ENCODE measurements around the gene HIRA.
"Not testable (repeated sequence)": the region's sequence is repeated elsewhere in the genome, so short reads cannot be mapped to it uniquely, and the experiment has no call there.

The HIRA gene

DNA sequence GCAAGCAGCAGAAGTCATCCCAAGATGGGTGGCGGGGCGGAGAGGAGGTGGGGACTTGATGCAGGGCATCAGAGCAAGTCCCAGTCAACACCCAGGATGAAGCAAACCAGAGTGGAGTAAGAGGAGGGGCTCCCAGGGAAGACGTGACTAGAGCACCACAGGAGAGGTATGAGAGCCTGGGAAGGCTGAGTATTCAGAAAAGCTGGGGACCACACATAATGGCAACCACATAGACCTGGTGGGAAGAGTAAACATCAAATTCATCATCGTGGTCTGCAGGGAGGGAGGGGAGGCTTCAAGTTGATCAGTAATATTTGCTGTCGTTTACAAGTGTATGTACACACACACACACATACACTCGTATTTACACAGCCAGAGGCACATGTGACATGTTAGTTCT is 79.3 kb downstream of the HIRA start:
- no peak for DNase-seq

DNA sequence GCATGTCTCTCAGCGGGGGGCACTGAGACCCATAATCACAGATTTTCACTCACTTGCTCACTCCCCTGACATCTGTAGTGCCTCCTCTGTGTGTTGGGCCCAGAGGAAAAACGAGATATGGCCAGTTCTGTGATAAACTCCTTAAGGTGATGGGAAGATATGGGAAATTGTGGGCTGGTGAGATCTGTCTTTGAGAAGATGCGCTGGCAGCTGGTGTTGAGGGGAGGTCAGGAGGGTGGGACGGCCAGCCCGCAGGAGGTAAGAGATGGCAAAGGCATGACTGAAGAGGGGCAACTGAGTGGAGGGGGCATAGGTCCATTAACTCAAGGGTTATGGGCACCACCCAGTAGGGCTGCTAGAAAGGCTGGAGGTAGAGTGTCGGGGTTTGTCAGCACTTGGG is 79.9 kb downstream of the HIRA start:
- no peak for DNase-seq

DNA sequence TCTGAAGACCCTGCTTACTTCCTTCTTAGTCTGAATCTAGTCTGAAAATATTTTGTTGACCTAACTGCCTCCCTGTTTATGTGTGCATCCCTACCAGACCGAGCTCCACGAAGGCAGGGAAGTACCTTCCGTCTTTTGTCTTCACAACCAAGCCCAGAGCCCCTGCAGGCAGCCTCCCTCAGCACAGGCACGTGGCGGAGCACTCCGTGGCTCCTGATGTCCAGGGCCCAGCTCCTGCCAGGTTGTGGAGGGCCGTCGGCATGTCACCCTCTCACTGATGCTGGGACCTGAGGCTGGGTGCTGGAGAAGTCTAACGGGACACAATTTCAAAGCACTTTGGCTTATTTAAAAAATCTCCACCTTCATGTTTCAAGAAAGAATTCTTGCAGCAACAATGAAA is 80.6 kb downstream of the HIRA start:
- DNase-seq, result no peak

DNA sequence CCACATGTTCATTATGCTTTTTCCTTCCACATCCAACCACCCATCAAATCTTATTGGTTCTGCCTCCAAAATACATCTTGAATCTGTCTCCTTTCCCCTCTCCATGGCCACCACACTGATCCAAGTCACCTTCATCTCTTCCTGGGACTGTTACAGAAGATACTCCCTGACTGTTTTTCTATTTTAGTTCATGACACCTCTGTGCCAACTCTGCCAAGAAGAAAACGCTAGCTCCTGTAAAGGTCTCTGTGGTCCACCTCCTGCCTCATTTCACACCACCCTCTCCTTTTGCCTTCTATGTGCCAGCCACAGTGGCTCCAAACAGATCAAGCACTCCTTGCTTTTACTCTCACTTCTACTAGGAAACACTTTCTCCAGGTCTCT is 81.1 kb downstream of the HIRA start:
- DNase-seq, result no peak

DNA sequence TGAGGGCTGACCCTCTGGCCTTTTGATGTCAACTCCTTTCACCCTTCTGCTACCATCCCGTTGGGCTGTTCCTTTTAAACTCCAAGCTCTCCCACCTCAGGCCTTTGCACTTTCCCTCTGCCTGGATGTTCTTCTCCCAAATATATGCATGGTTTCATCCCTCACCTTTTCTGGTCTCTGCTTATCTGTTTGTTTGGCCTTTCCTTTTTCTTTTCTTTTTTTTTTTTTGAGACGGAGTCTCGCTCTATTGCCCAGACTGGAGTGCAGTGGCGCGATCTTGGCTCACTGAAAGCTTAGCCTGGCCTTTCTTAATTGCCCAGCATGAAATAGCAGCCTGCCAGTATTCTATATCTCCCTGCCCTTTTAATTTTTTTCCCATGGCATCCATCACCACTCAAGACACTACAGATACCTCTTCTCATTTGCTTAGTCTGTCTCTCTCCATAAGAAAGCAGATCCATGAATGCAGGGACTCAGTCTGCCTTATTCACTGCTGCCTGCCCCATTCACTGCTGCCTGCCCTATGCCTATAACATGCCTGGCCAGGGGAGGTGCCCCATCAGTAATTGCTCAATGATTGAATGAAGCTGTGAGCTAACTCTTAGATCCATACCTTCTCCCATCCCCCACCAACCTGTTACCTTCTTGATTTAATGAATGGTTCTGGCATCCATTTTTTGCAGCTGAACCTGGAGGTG is 81.6 kb downstream of the HIRA start:
- no peak for DNase-seq

DNA sequence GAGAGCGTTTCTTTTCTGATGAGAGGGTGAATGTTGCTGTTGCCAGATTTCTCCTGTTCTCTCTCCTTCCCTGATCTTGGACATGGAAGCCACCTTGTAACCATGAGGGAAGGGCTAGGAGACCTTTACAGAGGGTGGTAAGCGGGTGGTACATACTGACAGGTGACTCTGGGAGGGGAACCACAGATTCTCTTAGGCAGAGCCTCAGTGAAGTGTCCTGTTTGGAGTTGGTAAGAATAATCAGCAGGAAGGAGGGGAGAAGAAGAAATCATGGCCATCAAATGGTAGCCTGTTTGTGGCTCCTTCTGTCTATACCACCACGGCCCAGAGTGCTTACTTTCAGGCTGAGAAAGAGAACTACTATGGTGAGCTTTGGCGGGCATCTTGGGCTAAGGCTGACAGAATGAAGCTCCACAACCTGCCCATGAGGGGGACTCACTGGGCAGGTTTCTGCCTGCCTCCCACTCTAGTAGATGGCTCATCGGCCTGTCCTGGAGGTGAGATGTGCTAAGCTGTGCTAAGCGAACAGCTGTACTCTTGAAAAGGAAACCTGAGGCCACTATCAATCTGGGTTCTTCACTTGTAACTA is 84.8 kb downstream of the HIRA start:
- no peak for DNase-seq

DNA sequence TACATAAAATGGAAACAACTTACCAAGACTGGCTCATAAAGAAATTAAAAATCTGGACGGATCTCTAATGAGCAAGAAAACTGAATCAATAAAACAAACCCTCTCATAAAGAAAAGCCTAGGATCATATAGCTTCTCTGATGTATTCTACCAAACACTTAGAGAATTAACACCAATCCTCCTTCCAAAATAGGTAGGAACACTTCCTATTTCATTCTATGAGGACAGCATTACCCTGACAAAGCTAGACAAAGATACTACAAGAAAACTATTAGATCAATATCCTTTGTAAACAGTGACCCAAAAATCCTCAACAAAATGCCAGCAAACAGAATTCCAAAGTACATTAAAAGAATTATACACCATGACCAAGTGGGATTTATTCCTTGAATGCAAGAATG is 87.1 kb downstream of the HIRA start:
- DNase-seq, result no peak

DNA sequence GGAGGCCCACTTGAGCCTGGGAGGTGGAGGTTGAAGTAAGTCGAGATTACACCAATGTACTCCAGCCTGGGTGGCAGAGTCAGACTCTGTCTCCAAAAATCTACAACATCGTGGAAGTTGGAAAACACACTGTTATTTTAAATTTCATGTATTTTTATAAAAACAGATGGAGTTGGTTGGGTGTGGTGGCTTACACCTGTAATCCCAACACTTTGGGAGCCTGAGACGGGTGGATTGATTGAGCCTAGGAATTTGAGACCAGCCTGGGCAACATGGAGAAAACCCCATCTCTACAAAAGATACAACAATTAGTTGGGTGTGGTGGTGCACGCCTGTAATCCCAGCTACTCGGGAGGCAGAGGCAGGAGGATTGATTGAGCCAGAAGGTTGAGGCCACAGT is 88.1 kb downstream of the HIRA start:
- DNase-seq, result no peak

DNA sequence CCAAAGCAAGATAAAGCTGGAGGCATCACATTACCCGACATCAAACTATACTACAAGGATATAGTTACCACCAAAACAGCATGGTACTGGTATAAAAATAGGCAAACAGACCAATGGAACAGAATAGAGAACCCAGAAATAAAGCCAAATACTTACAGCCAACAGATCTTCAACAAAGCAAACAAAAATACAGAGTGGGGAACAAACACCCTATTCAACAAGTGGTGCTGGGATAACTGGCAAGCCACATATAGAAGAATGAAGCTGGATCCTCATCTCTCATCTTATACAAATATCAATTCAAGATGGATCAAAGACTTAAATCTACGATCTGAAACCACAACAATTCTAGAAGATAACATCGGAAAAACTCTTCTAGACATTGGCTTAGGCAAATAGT is 90.0 kb downstream of the HIRA start:
- no peak for DNase-seq

DNA sequence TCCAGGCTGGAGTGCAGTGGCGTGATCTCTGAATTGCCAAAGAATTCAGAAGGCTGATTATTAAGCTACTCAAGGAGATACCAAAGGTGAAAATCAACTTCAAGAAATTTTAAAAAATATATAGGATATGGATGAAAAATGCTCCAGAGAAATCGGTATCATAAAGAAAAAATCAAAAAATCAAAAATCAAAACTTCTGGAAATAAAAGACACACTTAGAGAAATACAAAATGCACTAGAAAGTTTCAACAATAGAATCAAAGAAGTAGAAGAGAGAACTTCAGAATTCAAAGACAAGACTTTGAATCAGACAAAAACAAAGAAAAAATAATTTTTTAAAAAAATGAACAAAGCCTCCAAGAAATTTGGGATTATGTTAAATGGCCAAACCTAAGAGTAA is 94.4 kb downstream of the HIRA start:
- DNase-seq, result no peak

DNA sequence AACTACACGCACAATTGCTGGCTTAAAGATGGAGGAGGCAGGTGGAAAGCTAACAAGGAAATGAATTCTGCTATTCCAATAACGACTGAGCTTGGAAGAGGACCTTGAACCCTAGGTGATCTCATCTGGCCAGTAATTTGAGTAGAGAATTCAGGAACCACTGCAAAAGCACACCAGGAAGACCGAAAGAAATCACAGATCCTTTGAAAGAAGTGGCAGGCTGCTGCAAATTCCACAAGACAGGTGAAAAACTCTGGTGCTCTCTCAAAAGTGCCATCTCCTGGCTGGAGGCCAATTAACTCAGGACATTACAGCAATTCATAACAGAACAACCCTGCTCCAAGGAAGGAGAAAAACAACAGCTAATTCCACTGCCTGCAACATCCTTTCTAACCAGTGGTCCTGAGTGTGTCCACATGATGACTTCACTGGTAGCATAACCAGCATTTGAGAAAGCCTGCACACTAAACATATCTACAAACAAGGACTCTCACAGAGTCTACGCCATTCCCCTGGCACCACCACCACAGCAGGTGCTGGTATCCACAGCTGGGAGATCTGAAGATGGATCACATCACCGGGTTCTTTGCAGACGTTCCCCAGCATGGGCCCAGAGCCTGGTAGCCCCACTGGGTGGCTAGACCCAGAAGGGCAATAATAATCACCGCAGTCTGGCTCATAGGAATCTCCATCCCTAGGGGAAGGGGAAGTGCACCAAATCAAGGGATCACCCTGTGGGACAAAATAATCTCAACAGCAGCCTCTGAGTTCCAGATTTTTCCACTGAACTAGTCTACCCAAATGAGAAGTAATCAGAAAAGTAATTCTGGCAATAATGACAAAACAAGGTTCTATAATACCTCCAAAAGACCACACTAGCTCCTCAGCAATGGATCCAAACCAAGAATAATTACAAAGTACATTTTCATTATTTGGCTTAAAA is 95.1 kb downstream of the HIRA start:
- no peak for DNase-seq

DNA sequence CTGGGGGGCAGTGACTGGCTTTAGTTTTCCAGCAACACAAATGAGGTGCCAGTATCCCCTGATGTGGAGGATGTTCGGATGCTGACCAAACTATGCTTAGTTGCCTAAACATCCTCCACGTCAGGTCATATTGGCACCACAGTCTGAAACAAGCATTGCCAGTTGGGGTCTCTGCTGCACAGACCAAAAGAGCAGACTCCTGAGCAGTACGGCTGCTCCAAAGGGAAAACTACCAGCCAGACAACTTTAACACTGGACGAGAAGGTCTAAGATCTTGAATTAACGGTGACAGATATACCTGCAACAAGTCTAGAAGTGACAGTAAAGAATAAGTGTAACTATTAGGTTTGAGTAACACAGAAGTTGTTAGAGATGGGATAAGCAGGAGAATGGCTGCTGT is 99.6 kb downstream of the HIRA start:
- no peak for DNase-seq

DNA sequence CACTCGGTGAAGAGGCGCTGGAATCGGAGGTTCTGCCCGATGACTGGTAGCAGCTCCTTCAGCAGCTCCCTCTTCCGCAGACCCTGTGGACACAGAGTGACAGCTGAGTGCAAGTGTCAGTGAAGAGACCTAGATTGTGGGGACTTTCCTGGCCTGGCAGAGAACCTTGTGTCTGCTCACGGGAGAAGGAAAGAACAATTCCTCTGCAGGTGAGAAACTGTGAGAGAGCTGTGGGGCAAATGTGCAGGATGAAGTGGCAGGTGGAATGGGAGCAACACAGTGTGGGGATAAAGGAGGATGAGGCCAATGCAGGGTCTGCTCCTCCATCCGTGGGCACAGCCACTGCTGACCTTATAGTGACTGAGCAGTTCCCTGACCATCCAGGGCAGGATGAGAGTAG is 100.1 kb downstream of the HIRA start:
- no peak for DNase-seq

DNA sequence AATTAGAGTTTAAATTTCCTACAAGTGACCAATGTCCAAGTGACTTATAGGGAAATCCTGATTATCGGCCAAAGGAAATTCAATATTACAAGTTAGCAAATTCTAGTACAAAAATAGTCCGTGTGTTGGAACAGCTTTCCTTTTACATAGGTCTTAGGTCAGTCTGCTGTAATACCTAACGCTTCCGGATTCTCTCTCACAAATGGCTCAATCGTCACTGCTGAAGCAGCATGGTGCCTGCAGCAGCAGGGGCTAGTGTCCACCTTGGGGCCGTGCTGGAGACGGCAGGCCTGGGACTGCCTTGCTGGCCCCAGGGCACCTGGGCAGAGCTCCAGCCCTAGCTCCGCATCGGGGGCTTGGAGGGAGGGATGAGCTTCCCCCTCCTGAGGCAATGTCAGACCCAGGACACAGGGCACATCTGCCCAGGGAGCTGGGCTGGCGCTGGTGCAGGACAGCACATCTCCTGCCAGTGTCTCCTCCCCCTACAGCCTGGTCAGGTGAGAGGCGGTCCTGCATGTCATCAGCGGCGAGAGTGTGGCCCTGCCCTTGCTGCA is 100.6 kb downstream of the HIRA start:
- no peak for DNase-seq

DNA sequence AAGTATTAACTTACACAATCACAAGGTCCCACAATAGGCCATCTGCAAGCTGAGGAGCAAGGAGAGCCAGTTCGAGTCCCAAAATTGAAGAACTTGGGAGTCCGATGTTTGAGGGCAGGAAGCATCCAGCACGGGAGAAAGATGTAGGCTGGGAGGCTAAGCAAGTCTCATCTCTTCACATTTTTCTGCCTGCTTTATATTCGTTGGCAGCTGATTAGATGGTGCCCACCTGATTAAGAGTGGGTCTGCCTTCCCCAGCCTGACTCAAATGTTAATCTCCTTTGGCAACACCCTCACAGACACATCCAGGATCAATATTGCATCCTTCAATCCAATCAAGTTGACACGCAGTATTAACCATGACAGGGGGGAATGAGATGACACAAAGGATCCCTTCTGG is 101.3 kb downstream of the HIRA start:
- not testable (repeated sequence) for DNase-seq

DNA sequence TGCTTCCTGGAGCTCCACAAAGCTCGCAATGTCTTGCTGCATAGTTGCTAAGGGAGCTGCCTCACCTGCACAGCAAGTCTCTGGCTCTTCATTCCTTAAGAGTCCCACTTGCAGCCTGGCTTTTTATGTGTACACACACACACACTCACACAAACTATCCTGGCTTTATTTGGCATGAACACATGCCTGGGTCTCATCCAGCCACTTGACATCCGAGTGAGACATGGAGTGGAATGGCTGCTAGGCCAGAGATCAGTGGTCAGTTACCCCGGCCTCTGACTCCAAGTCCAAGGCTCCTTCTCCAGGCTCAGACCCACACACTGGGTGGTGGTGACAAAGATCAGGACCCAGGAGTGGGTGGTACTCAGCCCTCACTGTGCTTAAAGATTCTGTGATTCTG is 102.1 kb downstream of the HIRA start:
- no peak for DNase-seq

DNA sequence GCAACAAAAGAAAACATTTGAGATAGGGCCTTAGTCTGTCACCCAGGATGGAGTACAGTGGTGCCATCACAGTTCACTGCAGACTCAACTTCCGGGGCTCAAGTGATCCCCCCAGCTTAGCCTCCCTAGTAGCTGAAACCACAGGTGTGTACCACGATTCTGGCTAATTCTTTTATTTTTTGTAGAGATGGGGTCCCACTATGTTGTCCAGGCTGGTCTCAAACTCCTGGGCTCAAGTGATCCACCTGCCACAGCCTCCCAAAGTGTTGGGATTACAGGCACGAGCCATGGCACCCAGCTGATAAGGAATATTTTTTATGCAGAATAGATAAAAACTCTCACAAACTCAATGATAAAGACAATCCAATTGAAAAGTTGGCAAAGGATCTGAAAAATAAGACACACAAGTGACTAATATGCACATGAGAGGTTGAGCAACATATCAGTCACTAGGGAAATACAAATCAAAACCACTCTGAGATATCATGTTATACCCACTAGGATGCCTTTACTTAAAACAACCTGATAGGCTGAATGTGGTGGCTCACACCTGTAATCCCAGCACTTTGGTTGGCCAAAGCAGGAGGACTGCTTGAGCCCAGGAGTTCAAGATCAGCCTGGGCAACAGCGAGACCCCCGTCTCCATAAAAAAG is 106.1 kb downstream of the HIRA start:
- DNase-seq, result no peak

DNA sequence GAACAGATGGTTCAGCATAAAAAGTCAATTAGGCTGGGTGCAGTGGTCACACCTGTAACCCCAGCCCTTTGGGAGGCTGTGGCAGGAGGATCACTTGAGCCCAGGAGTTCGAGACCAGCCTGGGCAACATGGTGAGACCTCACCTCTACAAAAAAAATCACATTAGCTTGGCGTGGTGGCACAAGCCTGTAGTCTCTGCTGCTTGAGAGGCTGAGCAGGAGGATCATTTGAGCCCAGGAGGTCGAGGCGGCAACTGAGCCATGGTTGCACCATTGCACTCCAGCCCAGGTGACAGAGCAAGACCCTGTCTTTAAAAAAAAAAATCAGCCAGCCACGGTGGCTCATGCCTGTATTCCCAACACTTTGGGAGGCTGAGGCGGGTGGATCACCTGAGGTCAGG is 108.1 kb downstream of the HIRA start:
- not testable (repeated sequence) for DNase-seq

DNA sequence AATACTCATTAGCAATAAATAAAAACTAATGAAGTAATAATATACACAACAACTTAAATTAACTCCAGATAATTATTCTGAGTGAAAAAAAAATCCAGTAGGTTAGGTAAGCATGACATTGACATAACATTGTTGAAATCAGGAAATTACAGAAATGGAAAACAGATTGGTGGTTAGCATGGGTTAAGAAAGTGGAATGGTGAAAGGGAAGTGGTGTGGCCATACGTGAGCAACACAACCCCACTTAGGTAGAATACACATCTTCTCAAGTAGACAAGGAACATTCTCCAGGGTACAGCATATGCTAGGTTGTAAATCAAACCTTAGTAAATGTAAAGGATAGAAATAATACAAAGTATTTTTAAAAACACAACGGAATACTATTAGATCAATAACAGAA is 109.8 kb downstream of the HIRA start:
- DNase-seq, result no peak

DNA sequence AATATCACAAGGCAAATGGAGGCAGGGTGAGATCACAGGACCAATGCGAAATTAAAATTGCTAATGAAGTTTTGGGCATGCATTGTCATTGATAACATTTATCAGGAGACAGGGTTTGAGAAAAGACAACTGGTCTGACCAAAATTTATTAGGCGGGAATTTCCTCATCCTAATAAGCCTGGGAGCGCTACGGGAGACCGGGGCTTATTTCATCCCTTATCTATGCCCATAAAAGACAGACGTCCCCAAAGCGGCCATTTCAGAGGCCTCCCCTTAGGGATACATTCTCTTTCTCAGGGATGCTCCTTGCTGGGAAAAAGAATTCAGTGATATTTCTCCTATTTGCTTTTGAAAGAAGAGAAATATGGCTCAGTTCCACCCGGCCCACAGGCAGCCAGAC is 111.4 kb downstream of the HIRA start:
- not testable (repeated sequence) for DNase-seq

DNA sequence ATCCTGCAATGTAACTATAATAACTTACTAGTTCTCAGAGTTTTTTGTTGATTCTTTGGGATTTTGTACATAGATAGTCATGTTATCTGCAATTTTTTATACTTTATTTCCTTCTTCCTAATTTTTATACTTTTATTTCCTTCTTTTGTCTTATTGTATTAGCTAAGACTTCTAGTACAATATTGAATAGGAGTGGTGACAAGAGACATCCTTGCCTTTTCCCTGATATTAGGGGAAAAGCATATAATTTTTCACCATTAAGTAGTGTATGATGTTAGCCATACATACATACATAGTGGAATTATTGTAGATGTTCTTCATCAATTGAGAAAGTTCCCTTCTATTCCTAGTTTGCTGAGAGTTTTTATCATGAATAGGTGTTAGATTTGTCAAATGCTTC is 112.3 kb downstream of the HIRA start:
- no peak for DNase-seq

DNA sequence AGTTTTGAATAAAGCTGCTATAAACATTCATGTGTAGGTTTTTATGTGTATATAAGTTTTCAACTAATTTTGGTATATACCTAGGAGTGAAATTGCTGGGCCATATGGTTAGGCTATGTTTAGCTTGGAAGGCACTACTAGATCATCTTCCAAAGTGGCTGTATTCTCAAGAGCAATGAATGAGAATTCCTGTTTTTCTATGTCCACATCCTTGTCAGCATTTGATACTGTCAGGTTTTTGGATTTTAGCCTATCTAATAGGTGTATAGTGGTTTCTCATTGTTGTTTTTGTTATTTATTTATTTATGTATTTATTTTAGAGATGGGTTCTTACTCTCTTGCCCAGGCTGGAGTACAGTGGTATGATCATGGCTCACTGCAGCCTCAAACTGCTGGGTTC is 113.7 kb downstream of the HIRA start:
- DNase-seq, result no peak

DNA sequence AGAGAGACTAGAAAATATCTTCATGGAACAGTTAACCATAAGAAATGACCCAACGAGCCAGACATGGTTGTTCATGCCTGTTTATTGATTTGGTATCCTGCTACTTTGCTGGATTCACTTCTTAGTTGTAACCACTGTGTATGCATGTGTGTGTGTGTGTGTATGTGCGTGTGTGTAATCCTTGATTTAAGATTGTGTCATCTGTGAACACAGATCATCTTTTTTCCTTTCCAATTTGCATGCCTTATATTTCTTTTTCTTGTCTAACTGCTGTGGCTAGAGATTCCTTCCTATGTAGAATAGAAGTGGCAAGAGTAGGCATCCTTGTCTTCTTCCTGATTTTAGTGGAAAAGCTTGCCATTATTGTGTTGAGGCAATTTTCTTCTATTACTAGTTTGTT is 123.7 kb downstream of the HIRA start:
- DNase-seq, result no peak
